Measurements from ENCODE around the gene B4GALNT3. TPM values are rescaled to one million over a fixed set of nuclear protein-coding genes. Genes with fewer than 3 reads are reported as not detected.

Gene B4GALNT3
- total RNA-seq, 1 experiment from 2014 or later = 23.3 TPM

DNA sequence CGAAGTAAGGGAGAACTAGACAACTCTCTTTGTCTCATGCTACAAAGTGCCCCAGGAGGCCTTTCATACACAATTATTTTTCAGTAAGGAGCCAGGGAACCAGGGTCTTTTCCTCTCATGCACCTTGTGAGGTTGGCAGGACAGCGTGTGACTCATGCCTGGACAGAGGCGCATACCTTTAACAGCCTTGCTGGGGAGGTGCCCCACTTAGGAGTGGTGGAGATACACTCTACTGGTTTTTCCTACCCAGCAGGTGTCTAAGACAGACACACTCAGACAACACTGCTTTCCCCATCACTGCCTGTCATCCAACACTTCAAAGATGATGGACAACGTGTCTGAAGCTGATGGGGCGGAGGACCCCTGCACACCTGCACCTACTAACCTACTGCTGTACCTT, 49.1 kb downstream of the B4GALNT3 start:
- no peak overlapping the region for H4K91ac ChIP-seq (ENCODE audit: insufficient read length, low read depth, low read length)
- no peak overlapping the region for H4K5ac ChIP-seq (ENCODE audit: insufficient read length, low read depth, low read length)
- H3K27me3 ChIP-seq (ENCODE audit: insufficient read depth, low read length) = no peaks in the 10 kb centered on the region
- no peak overlapping the region for H3K18ac ChIP-seq (ENCODE audit: insufficient read length, low read depth, low read length)
- no peak overlapping the region for H3T11ph ChIP-seq (ENCODE audit: low read length)
- H2BK20ac ChIP-seq (ENCODE audit: low read depth, low read length, poor library complexity, severe bottlenecking) = no peak overlapping the region
- H3K9ac ChIP-seq (ENCODE audit: extremely low read depth, insufficient read length, low read length) = no peak overlapping the region
- no peak overlapping the region for H4K8ac ChIP-seq (replicated peaks; ENCODE audit: insufficient read length, low read depth, low read length)
- Mint-ChIP-seq H3K36me3 (ENCODE audit: insufficient read depth in 1 of 3, low read depth in 3 of 3) (peaks cover 9 to 27% (median 17%) of the 10 kb centered on the region in 3 experiments), H3K9me3 (peaks cover 22 to 28% of the 10 kb centered on the region in 2 experiments), H3K4me1 (peaks cover 29 to 46% of the 10 kb centered on the region in 2 experiments), H3K4me3 (no peak overlapping the region; a peak in 1 of 5 replicates), H3K27me3 (ENCODE audit: low read depth) (no peaks in the 10 kb centered on the region; the same call in none of the 2 replicates), H3K27ac (peak overlapping the region in 1 of 3 experiments; percentile 84; a peak in 3 of 7 replicates)
- no peak overlapping the region for H2AK5ac ChIP-seq (ENCODE audit: insufficient read length, low read length)
- no peak overlapping the region for H3K56ac ChIP-seq (ENCODE audit: insufficient read length, low read depth, low read length)
- no peak overlapping the region for H2BK5ac ChIP-seq (ENCODE audit: insufficient read length, low read length)
- H2BK12ac ChIP-seq (ENCODE audit: insufficient read length, low read depth, low read length) = no peak overlapping the region
- H3K4ac ChIP-seq (ENCODE audit: low read depth, low read length) = no peak overlapping the region
- H2BK120ac ChIP-seq (ENCODE audit: low read depth, low read length, poor library complexity, severe bottlenecking) = no peak overlapping the region
- no peak overlapping the region for H3K4me2 ChIP-seq (ENCODE audit: insufficient read depth, insufficient read length, low read length)
- H3K79me2 ChIP-seq (ENCODE audit: insufficient read depth, low read length) = no peaks in the 10 kb centered on the region
- DNase-seq = no peak
- H2BK15ac ChIP-seq (ENCODE audit: low read depth, low read length) = no peak overlapping the region
- peaks cover 9% of the 10 kb centered on the region; the same call in 1 of the 2 replicates for H3K4me1 ChIP-seq (ENCODE audit: insufficient read depth, low read length)
- H3K14ac ChIP-seq (ENCODE audit: insufficient read depth, low read length) = peak overlapping the region; percentile 16; the same call in 1 of the 2 replicates
- no CpG with 5 or more reads among the region's 5 CpGs for WGBS (ENCODE audit: extremely low coverage, insufficient read length, low lambda C conversion rate)
- no peaks in the 10 kb centered on the region for H3K23me2 ChIP-seq (ENCODE audit: insufficient read length, low read depth, low read length, poor library complexity, severe bottlenecking)
- TF ChIP-seq CTCF (conservative IDR thresholded peaks at IDR 0.05) = no peak
- H3K23ac ChIP-seq (ENCODE audit: insufficient read length, low read depth, low read length) = no peak overlapping the region
- no peak overlapping the region for H2AFZ ChIP-seq (ENCODE audit: low read length)
- H4K20me1 ChIP-seq (ENCODE audit: control insufficient read depth, insufficient read depth, insufficient read length) = no peaks in the 10 kb centered on the region
- no peaks in the 10 kb centered on the region for H3K79me1 ChIP-seq (ENCODE audit: insufficient read depth, low read depth, low read length, poor library complexity, severe bottlenecking)
- H3K27ac ChIP-seq (ENCODE audit: insufficient read length, low read depth, low read length) = no peak overlapping the region
- H3K9me3 ChIP-seq (ENCODE audit: control insufficient read depth, low read depth, low read length) = no peaks in the 10 kb centered on the region

All from H9 (cell line).